ENCODE measurements around the gene AKAP10. TPM values are rescaled to one million over a fixed set of nuclear protein-coding genes. Genes with fewer than 3 reads are reported as not detected.
"Not testable (repeated sequence)": the region's sequence is repeated elsewhere in the genome, so short reads cannot be mapped to it uniquely, and the experiment has no call there.

The AKAP10 gene
- polyA plus RNA-seq, 4 donors = 25.7 to 36.3 (median 31.3) TPM

GRCh38 chr17:19935169-19935568 is 42.5 kb downstream of the AKAP10 start:
- DNase-seq (ENCODE audit: low read depth in 4 of 4, low spot score in 2 of 4) = no peak

- no peak for DNase-seq (ENCODE audit: low read depth in 4 of 4, low spot score in 2 of 4)
These were observed 44.0 kb downstream of the AKAP10 start for GRCh38 chr17:19933628-19934027.

- no peak for DNase-seq (ENCODE audit: low read depth in 4 of 4, low spot score in 2 of 4)
These were observed 44.4 kb downstream of the AKAP10 start for GRCh38 chr17:19933221-19933620.

- no peak for DNase-seq (ENCODE audit: low read depth in 4 of 4, low spot score in 2 of 4)
These were observed 49.3 kb downstream of the AKAP10 start for GRCh38 chr17:19928299-19928698.

- DNase-seq (ENCODE audit: low read depth in 4 of 4, low spot score in 2 of 4) = no peak
These were observed 62.2 kb downstream of the AKAP10 start for GRCh38 chr17:19915245-19915978.

GRCh38 chr17:19911033-19911432 is 66.6 kb downstream of the AKAP10 start:
- no peak for DNase-seq (ENCODE audit: low read depth in 4 of 4, low spot score in 2 of 4)

GRCh38 chr17:19909139-19909538 is 68.5 kb downstream of the AKAP10 start:
- no peak for DNase-seq (ENCODE audit: low read depth in 4 of 4, low spot score in 2 of 4)

GRCh38 chr17:19905502-19905901 is 72.1 kb downstream of the AKAP10 start:
- no peak for DNase-seq (ENCODE audit: low read depth in 4 of 4, low spot score in 2 of 4)

- no peak for DNase-seq (ENCODE audit: low read depth in 4 of 4, low spot score in 2 of 4)
These were observed 72.7 kb downstream of the AKAP10 start for GRCh38 chr17:19904924-19905323.

- no peak for DNase-seq (ENCODE audit: low read depth in 4 of 4, low spot score in 2 of 4)
These were observed 73.2 kb downstream of the AKAP10 start for GRCh38 chr17:19904412-19904811.

- DNase-seq (ENCODE audit: low read depth in 4 of 4, low spot score in 2 of 4) = no peak
These were observed 76.8 kb downstream of the AKAP10 start for GRCh38 chr17:19900809-19901208.

GRCh38 chr17:19897903-19898302 is 79.7 kb downstream of the AKAP10 start:
- DNase-seq (ENCODE audit: low read depth in 4 of 4, low spot score in 2 of 4) = no peak

GRCh38 chr17:19897090-19897837 is 80.4 kb downstream of the AKAP10 start:
- no peak for DNase-seq (ENCODE audit: low read depth in 4 of 4, low spot score in 2 of 4)

- no peak for DNase-seq (ENCODE audit: low read depth in 4 of 4, low spot score in 2 of 4)
These were observed 80.9 kb downstream of the AKAP10 start for GRCh38 chr17:19896679-19897078.

- DNase-seq (ENCODE audit: low read depth in 4 of 4, low spot score in 2 of 4) = not testable (repeated sequence)
These were observed 87.1 kb downstream of the AKAP10 start for GRCh38 chr17:19890554-19890953.

GRCh38 chr17:19890001-19890400 is 87.6 kb downstream of the AKAP10 start:
- DNase-seq (ENCODE audit: low read depth in 4 of 4, low spot score in 2 of 4) = not testable (repeated sequence)

GRCh38 chr17:19886116-19886515 is 91.5 kb downstream of the AKAP10 start:
- no peak for DNase-seq (ENCODE audit: low read depth in 4 of 4, low spot score in 2 of 4)

GRCh38 chr17:19883537-19884215 is 94.0 kb downstream of the AKAP10 start:
- no peak for DNase-seq (ENCODE audit: low read depth in 4 of 4, low spot score in 2 of 4)

GRCh38 chr17:19880393-19880792 is 97.2 kb downstream of the AKAP10 start:
- DNase-seq (ENCODE audit: low read depth in 4 of 4, low spot score in 2 of 4) = no peak

GRCh38 chr17:19877364-19877945 is 100.2 kb downstream of the AKAP10 start:
- no peak for DNase-seq (ENCODE audit: low read depth in 4 of 4, low spot score in 2 of 4)

GRCh38 chr17:19876529-19877161 is 101.0 kb downstream of the AKAP10 start:
- DNase-seq (ENCODE audit: low read depth in 4 of 4, low spot score in 2 of 4) = no peak

Data from left renal cortex interstitium (tissue), 4 donors.